Esophagus squamous epithelium (tissue), 5 donors: ENCODE data around the gene IBA57. TPM values are rescaled to one million over a fixed set of nuclear protein-coding genes. Genes with fewer than 3 reads are reported as not detected.

Source experiments
- DNase-seq: peaks from one replicate; lab custom pipeline; 2025; lab: John Stamatoyannopoulos, UW
- H3K27ac ChIP-seq, 4 donors: fragments of 200-600 bp; sonication (generic); one replicate each; pipeline ENCODE4 v1.5.1; 2016 to 2019; ENCODE audit warnings: mild to moderate bottlenecking in 1 of 4
- H3K27me3 ChIP-seq, 4 donors: fragments of 200-600 bp; sonication (generic); 1 replicate in 3 of 4; 2 replicates in 1 of 4; pipeline versions ENCODE4 v1.5.1 to v1.6.0; 2017 to 2021; ENCODE audit warnings: antibody characterized with exemption in 1 of 4
- H3K36me3 ChIP-seq, 3 donors: fragments of 200-600 bp; sonication (generic); one replicate each; pipeline ENCODE4 v1.5.1; 2016 to 2019
- H3K4me1 ChIP-seq, 3 donors: fragments of 200-600 bp; sonication (generic); one replicate each; pipeline ENCODE4 v1.5.1; 2017 to 2019
- H3K4me3 ChIP-seq, 4 donors: fragments of 200-600 bp; sonication (generic); 1 replicate in 3 of 4; 2 replicates in 1 of 4; pipeline ENCODE4 v1.5.1; 2016 to 2019; ENCODE audit warnings: mild to moderate bottlenecking in 2 of 4, moderate library complexity in 1 of 4
- H3K9me3 ChIP-seq, 3 donors: fragments of 200-600 bp; sonication (generic); one replicate each; pipeline ENCODE4 v1.5.1; 2016 to 2019
- CTCF ChIP-seq, 6 experiments: fragments of 450-650 bp in 4 of 6; fragments of 200-600 bp in 2 of 6; sonication (generic) in 2 of 6; IDR thresholded peaks; one replicate each; pipeline ENCODE4 v1.5.1; 2016 to 2019; ENCODE audit warnings: antibody characterized with exemption in 6 of 6, mild to moderate bottlenecking in 4 of 6, moderate library complexity in 4 of 6
- POLR2A ChIP-seq, 4 donors: fragments of 450-650 bp; IDR thresholded peaks; one replicate each; pipeline ENCODE4 v1.6.1; 2017; ENCODE audit warnings: antibody characterized with exemption in 4 of 4, mild to moderate bottlenecking in 4 of 4, moderate library complexity in 3 of 4
- WGBS, 2 donors: methylation state at CpG; one replicate each; pipeline ENCODE4 v1.1.5; 2018; 5-methylcytosine and 5-hydroxymethylcytosine counted together
- intact Hi-C: fragments of 100-400 bp; cut with DNase I; formaldehyde crosslinking; loops from one replicate; pipeline ENCODE4 v1.15.0; 2022
- total RNA-seq, 4 donors: library from RNA; depleted of rRNA; stranded (reverse); fragments of >200 nt; gene quantifications; one replicate each; pipeline ENCODE4 v1.1.0, GENCODE V29; 2016
- donor health status: DM: yes; HTN: yes; CAD: no.

IBA57 gene
- total RNA-seq, 4 donors from 2014 or later = 4.8 to 9.1 (median 5.7) TPM

- no peak overlapping the region for H3K27ac ChIP-seq
- no peak overlapping the region for H3K4me3 ChIP-seq
- peaks cover 0 to 17% (median 0%) of the 10 kb centered on the region in 4 donors for H3K27me3 ChIP-seq
- TF ChIP-seq CTCF (IDR thresholded peaks at IDR 0.05) (no peak), POLR2A (IDR thresholded peaks at IDR 0.05) (no peak)
- intact Hi-C loops = no loop called here
- H3K4me1 ChIP-seq = peaks cover 6 to 36% (median 18%) of the 10 kb centered on the region in 3 donors
- peaks cover 0 to 40% (median 0%) of the 10 kb centered on the region in 3 donors for H3K36me3 ChIP-seq
- WGBS, 2 donors = 67 to 94% methylated on average over 9 to 19 of the region's 53 CpGs
- DNase-seq = no peak
- no peaks in the 10 kb centered on the region for H3K9me3 ChIP-seq
Measured at GRCh38 chr1:228216371-228217320, 51.0 kb downstream of the IBA57 start.

GRCh38 chr1:228217551-228218344, 52.1 kb downstream of the IBA57 start:
- H3K27me3 ChIP-seq = peaks cover 0 to 6% (median 0%) of the 10 kb centered on the region in 4 donors
- no peaks in the 10 kb centered on the region for H3K9me3 ChIP-seq
- no peak for DNase-seq
- no peak overlapping the region for H3K27ac ChIP-seq
- no peak overlapping the region for H3K4me3 ChIP-seq
- H3K4me1 ChIP-seq = peaks cover 3 to 31% (median 16%) of the 10 kb centered on the region in 3 donors
- peaks cover 0 to 40% (median 0%) of the 10 kb centered on the region in 3 donors for H3K36me3 ChIP-seq
- TF ChIP-seq CTCF (IDR thresholded peaks at IDR 0.05) (no peak), POLR2A (IDR thresholded peaks at IDR 0.05) (no peak)
- intact Hi-C loops = no loop called here
- 79 to 82% methylated on average over 13 to 14 of the region's 14 CpGs for WGBS, 2 donors

GRCh38 chr1:228218513-228219244, 53.1 kb downstream of the IBA57 start:
- H3K36me3 ChIP-seq = peaks cover 0 to 47% (median 0%) of the 10 kb centered on the region in 3 donors
- H3K4me1 ChIP-seq = peaks cover 0 to 23% (median 11%) of the 10 kb centered on the region in 3 donors
- 81 to 83% methylated on average over 7 of the region's 14 CpGs for WGBS, 2 donors

More at GRCh38 chr1:228218513-228219244, 53.1 kb downstream of the IBA57 start:
- DNase-seq = no peak
- Histone ChIP-seq H3K9me3 (peaks cover 0 to under 1% (median 0%) of the 10 kb centered on the region in 3 donors), H3K4me3 (no peak overlapping the region), H3K27ac (no peak overlapping the region), H3K27me3 (no peaks in the 10 kb centered on the region)
- TF ChIP-seq CTCF (IDR thresholded peaks at IDR 0.05) (no peak), POLR2A (IDR thresholded peaks at IDR 0.05) (no peak)
- intact Hi-C loops = no loop called here
